Heart left ventricle (tissue), 13 donors: ENCODE data around the gene JSRP1.

Source experiments
- CTCF ChIP-seq, 12 donors: fragments of 200-600 bp; sonication (generic) in 4 of 12; IDR thresholded peaks; one replicate each; pipeline versions ENCODE4 v1.5.0 to v1.8.0; 2018 to 2022; ENCODE audit warnings: antibody characterized with exemption in 12 of 12, mild to moderate bottlenecking in 5 of 12
- POLR2A ChIP-seq, 2 donors: fragments of 450-650 bp; IDR thresholded peaks; one replicate each; pipeline ENCODE4 v1.6.1; 2017; ENCODE audit warnings: antibody characterized with exemption in 2 of 2, mild to moderate bottlenecking in 2 of 2, moderate library complexity in 2 of 2
- donor health status: ischemic (EF 13 %, LVEDD 7.1; RV severe dilation, severe dysfunction).
- donor health status: DM: no; HTN: yes; CAD: no.
- donor health status: DM: no; HTN: no; CAD: no.
- donor health status: ischemic (EF 25% LVEDD 6.9; RV normal size, moderate dysfunction).
- donor health status: ischemic (EF 25% LVEDD 5.7; RV mildly dilated, moderate dysfunction).
- donor health status: ischemic (EF 35%, LVEDD 5.7; RV mildly dilated, moderate dysfunction).
- donor health status: nonischemic (EF 11% LVEDD 7.7; RV severe dilation, severe dysfunction).
- donor health status: DM: yes; HTN: yes; CAD: no.
- donor health status: PGD.
- donor health status: ischemic (EF 29% LVEDD 5.4; RV normal size, mild dysfunction).
- donor health status: nonischemic (EF 23%, LVEDD 6.1; RV moderate dilation, normal function).

DNA sequence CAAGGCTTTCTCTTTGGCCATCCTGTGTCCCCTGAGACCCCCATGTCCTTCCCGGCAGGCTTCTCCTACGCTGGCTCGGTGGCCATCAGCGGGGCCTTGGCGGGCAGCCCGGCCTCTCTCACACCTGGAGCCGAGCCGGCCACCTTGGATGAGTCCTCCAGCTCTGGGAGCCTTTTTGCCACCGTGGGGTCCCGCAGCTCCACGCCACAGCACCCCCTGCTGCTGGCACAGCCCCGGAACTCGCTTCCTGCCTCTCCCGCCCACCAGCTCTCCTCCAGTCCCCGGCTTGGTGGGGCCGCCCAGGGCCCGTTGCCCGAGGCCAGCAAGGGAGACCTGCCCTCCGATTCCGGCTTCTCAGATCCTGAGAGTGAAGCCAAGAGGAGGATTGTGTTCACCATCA is 34.3 kb downstream of the JSRP1 start:
- TF ChIP-seq CTCF (IDR thresholded peaks at IDR 0.05) (peak in 9 of 12 donors; percentile 6 to 34 (median 17)), POLR2A (IDR thresholded peaks at IDR 0.05) (no peak)
